HS-5 (cell line): ENCODE results near the gene TMEM143.
"Not testable (repeated sequence)": the region's sequence is repeated elsewhere in the genome, so short reads cannot be mapped to it uniquely, and the experiment has no call there.

Experiments
- DNase-seq: peaks from one replicate; pipeline ENCODE4 v3.0.0-alpha.2; 2012; ENCODE audit warnings: low read depth

The TMEM143 gene

GRCh38 chr19:48292798-48293197, 70.9 kb downstream of the TMEM143 start:
- DNase-seq: no peak

GRCh38 chr19:48291489-48291815, 72.3 kb downstream of the TMEM143 start:
- DNase-seq: not testable (repeated sequence)

- peak; percentile 56 for DNase-seq
Observed at GRCh38 chr19:48290771-48291488, 72.8 kb downstream of the TMEM143 start.

- DNase-seq: no peak
Observed at GRCh38 chr19:48290401-48290770, 73.4 kb downstream of the TMEM143 start.

GRCh38 chr19:48287748-48288147, 76.0 kb downstream of the TMEM143 start:
- no peak for DNase-seq

- no peak for DNase-seq
Observed at GRCh38 chr19:48284896-48285295, 78.8 kb downstream of the TMEM143 start.

- peak; percentile 93 for DNase-seq
Observed at GRCh38 chr19:48283908-48284307, 79.8 kb downstream of the TMEM143 start.
